NT2/D1 (cell line): ENCODE measurements around the gene MGAT5.

Source experiments
- SUZ12 ChIP-seq: IDR thresholded peaks from 2 replicates; pipeline ENCODE4 v1.6.1; 2011; ENCODE audit not compliant: insufficient read length, insufficient read depth; ENCODE audit errors: extremely low read depth
- ZNF274 ChIP-seq: IDR thresholded peaks from 2 replicates; pipeline ENCODE4 v1.6.1; 2011; ENCODE audit warnings: mild to moderate bottlenecking, low read depth, low read length

GRCh38 chr2:134457353-134457752 is 203.5 kb downstream of the MGAT5 start:
- TF ChIP-seq SUZ12 (no peak), ZNF274 (no peak)
